Neural crest cell (in vitro differentiated cells): ENCODE measurements around the gene ARHGAP33. TPM values are rescaled to one million over a fixed set of nuclear protein-coding genes. Genes with fewer than 3 reads are reported as not detected.
A peak's percentile ranks its signal among the peaks of the same experiment; 100 is the strongest.

Experiments used
- DNase-seq: peaks from one replicate; pipeline ENCODE4 v3.0.0; 2021; ENCODE audit warnings: low read depth, mixed read lengths, low spot score
- H3K27ac Mint-ChIP-seq: one replicate; pipeline ENCODE4 v1.8.0; 2021; ENCODE audit warnings: mild to moderate bottlenecking, mixed read lengths; ENCODE audit not compliant: unreplicated experiment
- H3K27me3 Mint-ChIP-seq: 2 replicates; pipeline ENCODE4 v1.8.0; 2021; ENCODE audit warnings: low read depth, mild to moderate bottlenecking, mixed read lengths
- H3K36me3 Mint-ChIP-seq: 2 replicates; pipeline ENCODE4 v1.8.0; 2021; ENCODE audit warnings: low read depth, mild to moderate bottlenecking, mixed read lengths
- H3K4me1 Mint-ChIP-seq: 2 replicates; pipeline ENCODE4 v1.8.0; 2021; ENCODE audit warnings: mixed read lengths
- H3K4me3 Mint-ChIP-seq: one replicate; pipeline ENCODE4 v1.8.0; 2021; ENCODE audit warnings: mild to moderate bottlenecking, mixed read lengths
- H3K9me3 Mint-ChIP-seq: 2 replicates; pipeline ENCODE4 v1.8.0; 2021; ENCODE audit warnings: mixed read lengths
- CTCF ChIP-seq: fragments of 200-600 bp; sonication (generic); conservative IDR thresholded peaks from 2 replicates; pipeline ENCODE4 v1.5.0; 2021; ENCODE audit warnings: antibody characterized with exemption, mild to moderate bottlenecking
- total RNA-seq: library from RNA; stranded (reverse); gene quantifications from 2 replicates; pipeline ENCODE4 v1.2.1, GENCODE V29; 2021

The ARHGAP33 gene
- total RNA-seq, 1 donor from 2014 or later = 110 TPM

GRCh38 chr19:35734273-35734672 is 41.1 kb upstream of the ARHGAP33 start:
- H3K4me3 Mint-ChIP-seq = peak overlapping the region; percentile 3
- TF ChIP-seq CTCF = no peak
- no peak for DNase-seq
- no peak overlapping the region for H3K27ac Mint-ChIP-seq
- H3K4me1 Mint-ChIP-seq = no peaks in the 10 kb centered on the region
- H3K27me3 Mint-ChIP-seq = no peaks in the 10 kb centered on the region
- peaks cover 13% of the 10 kb centered on the region for H3K36me3 Mint-ChIP-seq
- no peaks in the 10 kb centered on the region for H3K9me3 Mint-ChIP-seq

GRCh38 chr19:35734889-35735288 is 40.5 kb upstream of the ARHGAP33 start:
- Mint-ChIP-seq H3K36me3 (peaks cover 13% of the 10 kb centered on the region), H3K27me3 (no peaks in the 10 kb centered on the region), H3K9me3 (no peaks in the 10 kb centered on the region), H3K27ac (no peak overlapping the region), H3K4me3 (peak overlapping the region; percentile 44), H3K4me1 (no peaks in the 10 kb centered on the region)
- no peak for TF ChIP-seq CTCF
- DNase-seq = no peak

- peak; percentile 34 for TF ChIP-seq CTCF
- no peak for DNase-seq
- Mint-ChIP-seq H3K4me1 (peaks cover 11% of the 10 kb centered on the region), H3K9me3 (no peaks in the 10 kb centered on the region), H3K27ac (no peak overlapping the region), H3K4me3 (peak overlapping the region; percentile 61), H3K36me3 (peaks cover 9% of the 10 kb centered on the region), H3K27me3 (peaks cover 4% of the 10 kb centered on the region)
Measured at GRCh38 chr19:35736913-35737886, 38.2 kb upstream of the ARHGAP33 start.

- H3K36me3 Mint-ChIP-seq = peaks cover 10% of the 10 kb centered on the region
- TF ChIP-seq CTCF = no peak
- no peak for DNase-seq
- H3K27ac Mint-ChIP-seq = no peak overlapping the region
- peaks cover 4% of the 10 kb centered on the region for H3K27me3 Mint-ChIP-seq
- H3K4me1 Mint-ChIP-seq = peaks cover 15% of the 10 kb centered on the region
- peak overlapping the region; percentile 89 for H3K4me3 Mint-ChIP-seq
- H3K9me3 Mint-ChIP-seq = no peaks in the 10 kb centered on the region
Measured at GRCh38 chr19:35738021-35738886, 37.1 kb upstream of the ARHGAP33 start.

GRCh38 chr19:35738887-35739229 is 36.5 kb upstream of the ARHGAP33 start:
- Mint-ChIP-seq H3K36me3 (peaks cover 10% of the 10 kb centered on the region), H3K27ac (no peak overlapping the region), H3K9me3 (no peaks in the 10 kb centered on the region), H3K4me3 (peak overlapping the region; percentile 89), H3K27me3 (peaks cover 4% of the 10 kb centered on the region), H3K4me1 (peaks cover 15% of the 10 kb centered on the region)
- no peak for TF ChIP-seq CTCF
- no peak for DNase-seq
